WTC11 (cell line): ENCODE results near the gene TARBP1. TPM values are rescaled to one million over a fixed set of nuclear protein-coding genes. Genes with fewer than 3 reads are reported as not detected.

Experiments used
- ATAC-seq: fragments of 200-7000 bp; cut with Tn5 transposase; 2 replicates; pipeline ENCODE4 v1.10.0; 2021; ENCODE audit warnings: mild to moderate bottlenecking, moderate library complexity
- CTCF ChIA-PET: fragments of 300-600 bp; sonication (Branson Sonifier 250); formaldehyde crosslinking; loops from one replicate; lab custom pipeline; 2021; ENCODE audit warnings: antibody characterized with exemption; lab: Charles Lee
- POLR2A ChIA-PET: fragments of 350-600 bp; sonication (Branson Sonifier 250); formaldehyde crosslinking; loops from one replicate; lab custom pipeline; 2021; ENCODE audit warnings: antibody characterized with exemption; lab: Charles Lee
- DNase-seq: peaks from one replicate; pipeline ENCODE4 v3.0.0; 2021; ENCODE audit warnings: low spot score
- H3K27ac Mint-ChIP-seq: 2 replicates; pipeline ENCODE4 v1.8.0; 2021; ENCODE audit warnings: mixed read lengths
- H3K27me3 Mint-ChIP-seq: 2 replicates; pipeline ENCODE4 v1.8.0; 2021; ENCODE audit warnings: low read depth, mild to moderate bottlenecking, moderate library complexity, mixed read lengths
- H3K36me3 Mint-ChIP-seq: 2 replicates; pipeline ENCODE4 v1.8.0; 2021; ENCODE audit warnings: mixed read lengths
- H3K4me1 Mint-ChIP-seq: 2 replicates; pipeline ENCODE4 v1.8.0; 2022; ENCODE audit warnings: mixed read lengths
- H3K4me3 Mint-ChIP-seq: 2 replicates; pipeline ENCODE4 v1.8.0; 2021; ENCODE audit warnings: mild to moderate bottlenecking, moderate library complexity, mixed read lengths
- H3K9me3 Mint-ChIP-seq: 2 replicates; pipeline ENCODE4 v1.8.0; 2021; ENCODE audit warnings: mixed read lengths
- ATF1 ChIP-seq: sonication (generic); formaldehyde crosslinking; IDR thresholded peaks from 2 replicates; pipeline ENCODE4 v1.8.1; 2023; ENCODE audit warnings: mild to moderate bottlenecking, moderate library complexity, missing genetic modification reagents
- CBFB ChIP-seq: sonication (generic); formaldehyde crosslinking; IDR thresholded peaks from 2 replicates; pipeline ENCODE4 v1.8.1; 2022; ENCODE audit warnings: mild to moderate bottlenecking, low read depth, missing genetic modification reagents
- CREM ChIP-seq: sonication (generic); formaldehyde crosslinking; IDR thresholded peaks from 2 replicates; pipeline ENCODE4 v1.8.1; 2022; ENCODE audit warnings: mild to moderate bottlenecking, missing genetic modification reagents, moderate library complexity
- FOXJ3 ChIP-seq: sonication (generic); formaldehyde crosslinking; IDR thresholded peaks from 2 replicates; pipeline ENCODE4 v1.9.0; 2021; ENCODE audit warnings: missing genetic modification reagents, mild to moderate bottlenecking, borderline replicate concordance
- HMGA2 ChIP-seq: fragments of 250-450 bp; sonication (Bioruptor Pico); IDR thresholded peaks from 2 replicates; pipeline ENCODE4 v1.4.0; 2021; ENCODE audit warnings: mild to moderate bottlenecking, moderate library complexity
- JAZF1 ChIP-seq: fragments of 250-450 bp; sonication (Bioruptor Pico); IDR thresholded peaks from 2 replicates; pipeline ENCODE4 v1.9.0; 2021; ENCODE audit warnings: moderate library complexity, mild to moderate bottlenecking, inconsistent platforms
- NFE2L1 ChIP-seq: sonication (generic); formaldehyde crosslinking; IDR thresholded peaks from 2 replicates; pipeline ENCODE4 v1.8.1; 2023; ENCODE audit warnings: missing genetic modification reagents
- NR1H2 ChIP-seq: sonication (generic); formaldehyde crosslinking; IDR thresholded peaks from 2 replicates; pipeline ENCODE4 v1.9.0; 2021; ENCODE audit warnings: mild to moderate bottlenecking, moderate library complexity, missing genetic modification reagents
- RELA ChIP-seq: sonication (generic); formaldehyde crosslinking; IDR thresholded peaks from 2 replicates; pipeline ENCODE4 v1.8.1; 2022; ENCODE audit warnings: missing genetic modification reagents, mild to moderate bottlenecking, borderline replicate concordance
- SMAD3 ChIP-seq: sonication (generic); formaldehyde crosslinking; IDR thresholded peaks from 2 replicates; pipeline ENCODE4 v1.8.0; 2022; ENCODE audit warnings: missing genetic modification reagents, mild to moderate bottlenecking, borderline replicate concordance
- TCF7 ChIP-seq: sonication (generic); formaldehyde crosslinking; IDR thresholded peaks from 2 replicates; pipeline ENCODE4 v1.8.0; 2022; ENCODE audit warnings: mild to moderate bottlenecking, low read depth, missing genetic modification reagents, moderate library complexity
- TEAD1 ChIP-seq: sonication (generic); formaldehyde crosslinking; IDR thresholded peaks from 2 replicates; pipeline ENCODE4 v1.8.0; 2022; ENCODE audit warnings: mild to moderate bottlenecking, missing genetic modification reagents
- ZNF121 ChIP-seq: sonication (generic); formaldehyde crosslinking; IDR thresholded peaks from 2 replicates; pipeline ENCODE4 v1.8.0; 2023; ENCODE audit warnings: missing genetic modification reagents
- ZNF138 ChIP-seq: sonication (generic); formaldehyde crosslinking; conservative IDR thresholded peaks from 2 replicates; pipeline ENCODE4 v1.8.1; 2022; ENCODE audit warnings: mild to moderate bottlenecking, moderate library complexity, missing genetic modification reagents
- ZNF219 ChIP-seq: sonication (generic); formaldehyde crosslinking; IDR thresholded peaks from 2 replicates; pipeline ENCODE4 v1.8.0; 2023; ENCODE audit warnings: missing genetic modification reagents, mild to moderate bottlenecking, borderline replicate concordance
- ZNF232 ChIP-seq: sonication (generic); formaldehyde crosslinking; IDR thresholded peaks from 2 replicates; pipeline ENCODE4 v1.8.0; 2022; ENCODE audit warnings: mild to moderate bottlenecking, missing genetic modification reagents
- ZNF317 ChIP-seq: sonication (generic); formaldehyde crosslinking; IDR thresholded peaks from 2 replicates; pipeline ENCODE4 v1.8.1; 2023; ENCODE audit warnings: low read depth, mild to moderate bottlenecking, moderate library complexity, missing genetic modification reagents, borderline replicate concordance
- ZNF396 ChIP-seq: fragments of 250-450 bp; sonication (Bioruptor Pico); IDR thresholded peaks from 2 replicates; pipeline ENCODE4 v1.8.0; 2021; ENCODE audit warnings: mild to moderate bottlenecking, moderate library complexity, borderline replicate concordance
- ZNF671 ChIP-seq: fragments of 250-450 bp; sonication (Bioruptor Pico); IDR thresholded peaks from 2 replicates; pipeline ENCODE4 v1.8.0; 2021; ENCODE audit warnings: mild to moderate bottlenecking
- total RNA-seq: library from RNA; stranded (reverse); gene quantifications from 3 replicates; pipeline ENCODE4 v1.2.3, GENCODE V29; 2021
- TF ChIP-seq, protein P1 (sequence below): sonication (generic); formaldehyde crosslinking; IDR thresholded peaks from 2 replicates; pipeline ENCODE4 v1.8.1; 2023; ENCODE audit warnings: mild to moderate bottlenecking, moderate library complexity, missing genetic modification reagents
- TF ChIP-seq, protein P2 (sequence below): sonication (generic); formaldehyde crosslinking; IDR thresholded peaks from 2 replicates; pipeline ENCODE4 v1.8.0; 2022; ENCODE audit warnings: mild to moderate bottlenecking, missing genetic modification reagents
- TF ChIP-seq, protein P3 (sequence below): sonication (generic); formaldehyde crosslinking; IDR thresholded peaks from 2 replicates; pipeline ENCODE4 v1.8.1; 2023; ENCODE audit warnings: mild to moderate bottlenecking, missing genetic modification reagents
- TF ChIP-seq, protein P4 (sequence below): sonication (generic); formaldehyde crosslinking; IDR thresholded peaks from 2 replicates; pipeline ENCODE4 v1.8.1; 2023; ENCODE audit warnings: mild to moderate bottlenecking, missing genetic modification reagents
- TF ChIP-seq, protein P5 (sequence below): sonication (generic); formaldehyde crosslinking; IDR thresholded peaks from 2 replicates; pipeline ENCODE4 v1.8.0; 2022; ENCODE audit warnings: missing genetic modification reagents

TARBP1 gene
- total RNA-seq, 1 experiment from 2014 or later, result 24.0 TPM

DNA sequence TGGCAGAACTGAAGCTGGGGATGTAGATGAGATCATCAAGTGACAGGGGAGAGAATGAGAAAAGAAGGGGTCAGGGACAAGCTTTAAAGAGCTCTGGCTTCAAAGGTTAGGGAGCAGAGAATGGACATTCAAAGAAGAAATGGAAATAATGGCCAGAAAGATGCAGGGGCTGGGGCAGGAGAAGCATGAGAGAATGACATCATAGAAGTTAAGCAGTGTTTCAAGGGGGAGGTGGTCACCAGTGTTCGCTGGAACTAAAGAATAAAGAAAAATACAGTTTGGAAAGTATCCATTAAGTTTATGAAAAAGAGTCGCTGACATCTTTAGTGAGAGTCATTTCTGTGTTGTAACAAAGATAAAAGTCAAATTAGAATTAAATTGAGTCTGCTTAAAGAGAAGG, 44.3 kb downstream of the TARBP1 start:
- no peak overlapping the region for H3K27ac Mint-ChIP-seq
- TF ChIP-seq, protein P1, sequence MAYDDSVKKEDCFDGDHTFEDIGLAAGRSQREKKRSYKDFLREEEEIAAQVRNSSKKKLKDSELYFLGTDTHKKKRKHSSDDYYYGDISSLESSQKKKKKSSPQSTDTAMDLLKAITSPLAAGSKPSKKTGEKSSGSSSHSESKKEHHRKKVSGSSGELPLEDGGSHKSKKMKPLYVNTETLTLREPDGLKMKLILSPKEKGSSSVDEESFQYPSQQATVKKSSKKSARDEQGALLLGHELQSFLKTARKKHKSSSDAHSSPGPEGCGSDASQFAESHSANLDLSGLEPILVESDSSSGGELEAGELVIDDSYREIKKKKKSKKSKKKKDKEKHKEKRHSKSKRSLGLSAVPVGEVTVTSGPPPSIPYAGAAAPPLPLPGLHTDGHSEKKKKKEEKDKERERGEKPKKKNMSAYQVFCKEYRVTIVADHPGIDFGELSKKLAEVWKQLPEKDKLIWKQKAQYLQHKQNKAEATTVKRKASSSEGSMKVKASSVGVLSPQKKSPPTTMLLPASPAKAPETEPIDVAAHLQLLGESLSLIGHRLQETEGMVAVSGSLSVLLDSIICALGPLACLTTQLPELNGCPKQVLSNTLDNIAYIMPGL, result no peak
- TF ChIP-seq ZNF121 (no peak), CBFB (CRISPR knock-in tag) (no peak), TEAD1 (CRISPR knock-in tag) (no peak), ATF1 (no peak), TCF7 (no peak), NFE2L1 (no peak), CREM (CRISPR knock-in tag) (no peak), RELA (CRISPR knock-in tag) (no peak), JAZF1 (CRISPR knock-in tag) (no peak), ZNF232 (CRISPR knock-in tag) (no peak), NR1H2 (CRISPR knock-in tag) (no peak), ZNF396 (CRISPR knock-in tag) (no peak)
- TF ChIP-seq, protein P2, sequence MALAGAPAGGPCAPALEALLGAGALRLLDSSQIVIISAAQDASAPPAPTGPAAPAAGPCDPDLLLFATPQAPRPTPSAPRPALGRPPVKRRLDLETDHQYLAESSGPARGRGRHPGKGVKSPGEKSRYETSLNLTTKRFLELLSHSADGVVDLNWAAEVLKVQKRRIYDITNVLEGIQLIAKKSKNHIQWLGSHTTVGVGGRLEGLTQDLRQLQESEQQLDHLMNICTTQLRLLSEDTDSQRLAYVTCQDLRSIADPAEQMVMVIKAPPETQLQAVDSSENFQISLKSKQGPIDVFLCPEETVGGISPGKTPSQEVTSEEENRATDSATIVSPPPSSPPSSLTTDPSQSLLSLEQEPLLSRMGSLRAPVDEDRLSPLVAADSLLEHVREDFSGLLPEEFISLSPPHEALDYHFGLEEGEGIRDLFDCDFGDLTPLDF, result no peak
- TF ChIP-seq, protein P3, sequence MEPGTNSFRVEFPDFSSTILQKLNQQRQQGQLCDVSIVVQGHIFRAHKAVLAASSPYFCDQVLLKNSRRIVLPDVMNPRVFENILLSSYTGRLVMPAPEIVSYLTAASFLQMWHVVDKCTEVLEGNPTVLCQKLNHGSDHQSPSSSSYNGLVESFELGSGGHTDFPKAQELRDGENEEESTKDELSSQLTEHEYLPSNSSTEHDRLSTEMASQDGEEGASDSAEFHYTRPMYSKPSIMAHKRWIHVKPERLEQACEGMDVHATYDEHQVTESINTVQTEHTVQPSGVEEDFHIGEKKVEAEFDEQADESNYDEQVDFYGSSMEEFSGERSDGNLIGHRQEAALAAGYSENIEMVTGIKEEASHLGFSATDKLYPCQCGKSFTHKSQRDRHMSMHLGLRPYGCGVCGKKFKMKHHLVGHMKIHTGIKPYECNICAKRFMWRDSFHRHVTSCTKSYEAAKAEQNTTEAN, result no peak
- TF ChIP-seq, protein P4, sequence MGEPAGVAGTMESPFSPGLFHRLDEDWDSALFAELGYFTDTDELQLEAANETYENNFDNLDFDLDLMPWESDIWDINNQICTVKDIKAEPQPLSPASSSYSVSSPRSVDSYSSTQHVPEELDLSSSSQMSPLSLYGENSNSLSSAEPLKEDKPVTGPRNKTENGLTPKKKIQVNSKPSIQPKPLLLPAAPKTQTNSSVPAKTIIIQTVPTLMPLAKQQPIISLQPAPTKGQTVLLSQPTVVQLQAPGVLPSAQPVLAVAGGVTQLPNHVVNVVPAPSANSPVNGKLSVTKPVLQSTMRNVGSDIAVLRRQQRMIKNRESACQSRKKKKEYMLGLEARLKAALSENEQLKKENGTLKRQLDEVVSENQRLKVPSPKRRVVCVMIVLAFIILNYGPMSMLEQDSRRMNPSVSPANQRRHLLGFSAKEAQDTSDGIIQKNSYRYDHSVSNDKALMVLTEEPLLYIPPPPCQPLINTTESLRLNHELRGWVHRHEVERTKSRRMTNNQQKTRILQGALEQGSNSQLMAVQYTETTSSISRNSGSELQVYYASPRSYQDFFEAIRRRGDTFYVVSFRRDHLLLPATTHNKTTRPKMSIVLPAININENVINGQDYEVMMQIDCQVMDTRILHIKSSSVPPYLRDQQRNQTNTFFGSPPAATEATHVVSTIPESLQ (CRISPR knock-in tag), result no peak
- ChIA-PET POLR2A (no interaction called here), CTCF (no interaction called here)
- no peaks in the 10 kb centered on the region for H3K27me3 Mint-ChIP-seq
- ATAC-seq, result no peak
- DNase-seq, result no peak
- no peaks in the 10 kb centered on the region for H3K9me3 Mint-ChIP-seq
- H3K36me3 Mint-ChIP-seq, result peaks cover 19% of the 10 kb centered on the region
- H3K4me3 Mint-ChIP-seq, result no peak overlapping the region
- peaks cover 4% of the 10 kb centered on the region for H3K4me1 Mint-ChIP-seq

DNA sequence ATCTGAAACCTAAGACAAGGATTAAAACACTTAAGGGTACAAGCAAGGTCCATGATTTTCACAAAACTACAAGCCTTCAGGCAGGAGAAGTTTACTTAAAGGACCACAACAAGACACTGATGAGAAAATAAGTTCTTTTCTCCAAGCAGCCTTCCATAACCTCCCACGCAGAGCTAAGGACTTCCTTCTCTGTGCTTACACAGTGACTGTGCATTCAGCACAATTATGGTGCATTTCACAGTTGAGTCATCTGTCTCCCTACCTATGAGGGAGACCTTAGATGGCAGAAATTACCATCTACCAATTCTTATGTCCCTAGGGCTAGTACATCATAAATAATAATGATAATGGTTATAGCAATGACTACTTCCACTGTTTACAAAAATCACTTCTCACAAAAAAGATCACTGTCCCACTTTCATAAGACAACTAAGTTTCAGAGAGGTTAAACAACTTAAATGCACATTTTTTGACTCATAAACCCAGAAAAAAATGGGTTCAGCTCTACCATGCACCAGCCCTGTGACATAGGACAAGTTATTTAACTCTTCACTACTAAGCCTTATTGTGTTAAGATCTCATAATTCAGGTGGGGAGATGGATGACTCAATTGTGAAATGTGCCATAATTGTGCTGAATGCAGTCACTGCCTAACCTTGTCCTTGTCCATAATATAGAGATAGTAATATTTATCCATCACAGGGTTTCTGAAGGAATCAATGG, 45.3 kb downstream of the TARBP1 start:
- H3K36me3 Mint-ChIP-seq, result peaks cover 23% of the 10 kb centered on the region
- H3K27me3 Mint-ChIP-seq, result no peaks in the 10 kb centered on the region
- POLR2A ChIA-PET, result no interaction called here
- no peak overlapping the region for H3K4me3 Mint-ChIP-seq
- TF ChIP-seq HMGA2 (CRISPR knock-in tag), result no peak
- no peak for TF ChIP-seq ZNF219 (CRISPR knock-in tag)
- TF ChIP-seq, all 79 proteins: peak for 0
- peaks cover 4% of the 10 kb centered on the region for H3K4me1 Mint-ChIP-seq
- no peaks in the 10 kb centered on the region for H3K9me3 Mint-ChIP-seq
- no peak for DNase-seq
- H3K27ac Mint-ChIP-seq, result no peak overlapping the region
- ATAC-seq, result no peak
- CTCF ChIA-PET, result no interaction called here

DNA sequence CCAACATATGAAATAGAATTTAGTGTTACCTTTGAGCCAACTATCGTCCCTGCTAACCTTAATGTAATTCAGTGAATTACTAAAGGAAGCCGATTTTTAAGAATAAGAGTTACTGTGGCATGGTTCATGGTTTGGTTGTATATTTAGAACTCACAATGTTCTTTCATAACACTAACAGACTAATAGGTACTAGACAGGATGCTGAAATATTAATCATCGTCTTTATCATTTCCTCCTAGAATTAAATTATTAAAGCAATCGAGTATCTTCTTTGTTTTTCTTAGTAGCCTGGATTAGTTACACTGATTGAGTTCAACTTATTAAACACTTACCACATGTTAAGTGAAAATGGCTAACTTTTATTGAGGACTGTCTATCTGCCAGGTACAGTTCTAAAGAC, 47.7 kb downstream of the TARBP1 start:
- ATAC-seq (no peak), DNase-seq (no peak)
- CTCF ChIA-PET, result no interaction called here
- Mint-ChIP-seq H3K36me3 (peaks cover 32% of the 10 kb centered on the region), H3K4me3 (no peak overlapping the region), H3K4me1 (peaks cover 4% of the 10 kb centered on the region), H3K9me3 (no peaks in the 10 kb centered on the region), H3K27ac (no peak overlapping the region), H3K27me3 (no peaks in the 10 kb centered on the region)
- POLR2A ChIA-PET, result no interaction called here
- no peak for TF ChIP-seq FOXJ3 (CRISPR knock-in tag)
- no peak for TF ChIP-seq ATF1
- no peak for TF ChIP-seq ZNF671 (CRISPR knock-in tag)
- TF ChIP-seq ZNF138 (CRISPR knock-in tag), result no peak
- no peak for TF ChIP-seq SMAD3
- no peak for TF ChIP-seq ZNF317 (CRISPR knock-in tag)
- TF ChIP-seq, protein P5, sequence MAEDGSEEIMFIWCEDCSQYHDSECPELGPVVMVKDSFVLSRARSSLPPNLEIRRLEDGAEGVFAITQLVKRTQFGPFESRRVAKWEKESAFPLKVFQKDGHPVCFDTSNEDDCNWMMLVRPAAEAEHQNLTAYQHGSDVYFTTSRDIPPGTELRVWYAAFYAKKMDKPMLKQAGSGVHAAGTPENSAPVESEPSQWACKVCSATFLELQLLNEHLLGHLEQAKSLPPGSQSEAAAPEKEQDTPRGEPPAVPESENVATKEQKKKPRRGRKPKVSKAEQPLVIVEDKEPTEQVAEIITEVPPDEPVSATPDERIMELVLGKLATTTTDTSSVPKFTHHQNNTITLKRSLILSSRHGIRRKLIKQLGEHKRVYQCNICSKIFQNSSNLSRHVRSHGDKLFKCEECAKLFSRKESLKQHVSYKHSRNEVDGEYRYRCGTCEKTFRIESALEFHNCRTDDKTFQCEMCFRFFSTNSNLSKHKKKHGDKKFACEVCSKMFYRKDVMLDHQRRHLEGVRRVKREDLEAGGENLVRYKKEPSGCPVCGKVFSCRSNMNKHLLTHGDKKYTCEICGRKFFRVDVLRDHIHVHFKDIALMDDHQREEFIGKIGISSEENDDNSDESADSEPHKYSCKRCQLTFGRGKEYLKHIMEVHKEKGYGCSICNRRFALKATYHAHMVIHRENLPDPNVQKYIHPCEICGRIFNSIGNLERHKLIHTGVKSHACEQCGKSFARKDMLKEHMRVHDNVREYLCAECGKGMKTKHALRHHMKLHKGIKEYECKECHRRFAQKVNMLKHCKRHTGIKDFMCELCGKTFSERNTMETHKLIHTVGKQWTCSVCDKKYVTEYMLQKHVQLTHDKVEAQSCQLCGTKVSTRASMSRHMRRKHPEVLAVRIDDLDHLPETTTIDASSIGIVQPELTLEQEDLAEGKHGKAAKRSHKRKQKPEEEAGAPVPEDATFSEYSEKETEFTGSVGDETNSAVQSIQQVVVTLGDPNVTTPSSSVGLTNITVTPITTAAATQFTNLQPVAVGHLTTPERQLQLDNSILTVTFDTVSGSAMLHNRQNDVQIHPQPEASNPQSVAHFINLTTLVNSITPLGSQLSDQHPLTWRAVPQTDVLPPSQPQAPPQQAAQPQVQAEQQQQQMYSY (CRISPR knock-in tag), result no peak
- no peak for TF ChIP-seq NR1H2 (CRISPR knock-in tag)
